MCF 10A (cell line): Measurements from ENCODE around the gene HMG20A. TPM values are rescaled to one million over a fixed set of nuclear protein-coding genes. Genes with fewer than 3 reads are reported as not detected.

Experiments used
- BruUV-seq: library from RNA; stranded (reverse); fragments of 400-500 nt; replicated peaks from 2 replicates; lab custom pipeline; 2021; lab: Mats Ljungman, UMichigan
- CTCF ChIA-PET: fragments of 300-600 bp; sonication (Branson Sonifier 250); formaldehyde crosslinking; extraction: SDS; loops from one replicate; lab custom pipeline; 2021; ENCODE audit warnings: antibody characterized with exemption, inconsistent platforms; lab: Yijun Ruan, JAX
- POLR2A ChIA-PET: fragments of 300-600, 350-650 bp; sonication (Branson Sonifier 250); formaldehyde crosslinking; extraction: SDS; loops from one replicate; lab custom pipeline; 2020; ENCODE audit warnings: antibody characterized with exemption, inconsistent platforms; lab: Yijun Ruan, JAX
- DNase-seq: peaks from one replicate; pipeline ENCODE4 v3.0.0-alpha.2; 2018; ENCODE audit not compliant: unreplicated experiment
- H3K27ac Mint-ChIP-seq: one replicate; pipeline ENCODE4 v1.8.0; 2022; ENCODE audit warnings: mild to moderate bottlenecking, low read depth, mixed read lengths; ENCODE audit not compliant: unreplicated experiment
- H3K27me3 Mint-ChIP-seq: one replicate; pipeline ENCODE4 v1.8.0; 2022; ENCODE audit warnings: mixed read lengths; ENCODE audit not compliant: insufficient read depth, unreplicated experiment
- H3K36me3 Mint-ChIP-seq: one replicate; pipeline ENCODE4 v1.8.0; 2022; ENCODE audit warnings: mild to moderate bottlenecking, moderate library complexity, mixed read lengths; ENCODE audit not compliant: insufficient read depth, unreplicated experiment
- H3K4me1 Mint-ChIP-seq: one replicate; pipeline ENCODE4 v1.8.0; 2022; ENCODE audit warnings: mixed read lengths; ENCODE audit not compliant: insufficient read depth, unreplicated experiment
- H3K4me3 Mint-ChIP-seq: one replicate; pipeline ENCODE4 v1.8.0; 2022; ENCODE audit warnings: mild to moderate bottlenecking, moderate library complexity, mixed read lengths; ENCODE audit not compliant: unreplicated experiment
- H3K9me3 Mint-ChIP-seq: one replicate; pipeline ENCODE4 v1.8.0; 2022; ENCODE audit warnings: mixed read lengths; ENCODE audit not compliant: unreplicated experiment
- CTCF ChIP-seq: fragments of 200-600 bp; IDR thresholded peaks from one replicate; pipeline ENCODE4 v1.8.0; 2022; ENCODE audit warnings: antibody characterized with exemption, mild to moderate bottlenecking; ENCODE audit not compliant: unreplicated experiment
- intact Hi-C: fragments of 100-400 bp; cut with micrococcal nuclease; formaldehyde crosslinking; loops from 2 replicates; pipeline ENCODE4 v1.14.1; 2022
- total RNA-seq: library from RNA; stranded (reverse); gene quantifications from 2 replicates; pipeline ENCODE4 v1.2.3, GENCODE V29; 2022

HMG20A gene
- total RNA-seq, 1 experiment from 2014 or later, result 39.7 TPM

GRCh38 chr15:77517579-77517978, 96.9 kb downstream of the HMG20A start:
- Mint-ChIP-seq H3K4me1 (no peaks in the 10 kb centered on the region), H3K27me3 (no peaks in the 10 kb centered on the region), H3K9me3 (no peaks in the 10 kb centered on the region), H3K27ac (no peak overlapping the region), H3K4me3 (no peak overlapping the region), H3K36me3 (no peaks in the 10 kb centered on the region)
- ChIA-PET CTCF (interaction anchor here (0.6 kb wide), 1 partner anchor 410 kb away, joined by 4 read pairs; no protein-coding TSS in a partner anchor), POLR2A (no interaction called here)
- intact Hi-C loops, result no loop called here
- BruUV-seq, result no TSS peak
- TF ChIP-seq CTCF, result no peak
- no peak for DNase-seq

GRCh38 chr15:77518458-77518857, 97.8 kb downstream of the HMG20A start:
- Mint-ChIP-seq H3K36me3 (no peaks in the 10 kb centered on the region), H3K9me3 (no peaks in the 10 kb centered on the region), H3K27ac (no peak overlapping the region), H3K4me3 (no peak overlapping the region), H3K4me1 (no peaks in the 10 kb centered on the region), H3K27me3 (no peaks in the 10 kb centered on the region)
- ChIA-PET POLR2A (interaction anchor here (0.7 kb wide), 1 partner anchor 400 kb away, joined by 3 read pairs; no protein-coding TSS in a partner anchor), CTCF (interaction anchor here (0.7 kb wide), 1 partner anchor 400 kb away, joined by 8 read pairs; no protein-coding TSS in a partner anchor)
- no TSS peak for BruUV-seq
- no peak for DNase-seq
- intact Hi-C loops, result no loop called here
- no peak for TF ChIP-seq CTCF

GRCh38 chr15:77519540-77519939, 98.9 kb downstream of the HMG20A start:
- Mint-ChIP-seq H3K36me3 (no peaks in the 10 kb centered on the region), H3K4me3 (no peak overlapping the region), H3K27ac (no peak overlapping the region), H3K27me3 (no peaks in the 10 kb centered on the region), H3K4me1 (no peaks in the 10 kb centered on the region), H3K9me3 (no peaks in the 10 kb centered on the region)
- DNase-seq, result no peak
- intact Hi-C loops, result no loop called here
- BruUV-seq, result no TSS peak
- ChIA-PET CTCF (interaction anchor here (1.4 kb wide), 1 partner anchor 28 kb away, joined by 3 read pairs; no protein-coding TSS in a partner anchor), POLR2A (interaction anchor here (0.7 kb wide), 1 partner anchor 202 kb away, joined by 3 read pairs; no protein-coding TSS in a partner anchor)
- no peak for TF ChIP-seq CTCF

- TF ChIP-seq CTCF, result no peak
- Mint-ChIP-seq H3K27ac (no peak overlapping the region), H3K4me1 (no peaks in the 10 kb centered on the region), H3K9me3 (no peaks in the 10 kb centered on the region), H3K4me3 (no peak overlapping the region), H3K27me3 (no peaks in the 10 kb centered on the region), H3K36me3 (no peaks in the 10 kb centered on the region)
- DNase-seq, result no peak
- intact Hi-C loops, result no loop called here
- ChIA-PET CTCF (interaction anchor here (0.7 to 1.8 kb wide), 2 partner anchors 22 to 99 kb away, joined by 3 to 6 read pairs; no protein-coding TSS in a partner anchor), POLR2A (no interaction called here)
- no TSS peak for BruUV-seq
Measured at GRCh38 chr15:77521206-77521605, 100.5 kb downstream of the HMG20A start.
